OCI-LY7 (cell line): ENCODE results near the gene PDCD2L.

Experiments
- EZH2phosphoT487 ChIP-seq: fragments of 200-600 bp; sonication (generic); IDR thresholded peaks from 2 replicates; pipeline ENCODE4 v1.6.1; 2018; ENCODE audit warnings: low read depth, borderline replicate concordance, mild to moderate bottlenecking, mixed run types, antibody characterized with exemption, low read length, moderate library complexity, mixed read lengths
- TF ChIP-seq, protein P1 (sequence below): fragments of 200-600 bp; sonication (generic); conservative IDR thresholded peaks from 2 replicates; pipeline ENCODE4 v1.5.1; 2014; ENCODE audit warnings: mild to moderate bottlenecking, antibody characterized with exemption, low read length, moderate library complexity, mixed read lengths

DNA sequence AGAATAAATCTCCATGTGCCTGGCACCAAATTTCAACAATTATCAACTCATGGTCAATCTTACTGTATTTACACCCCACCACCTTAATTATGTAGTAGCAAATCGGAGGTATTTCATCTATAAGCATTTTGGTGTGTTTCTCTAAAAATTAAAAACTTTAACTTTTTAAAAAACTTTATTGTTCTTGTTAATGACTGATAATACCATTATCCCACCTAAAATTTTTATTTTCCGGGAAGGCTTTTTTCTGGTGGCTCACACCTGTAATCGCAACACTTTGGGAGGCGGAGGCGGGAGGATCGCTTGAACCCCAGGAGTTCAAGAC lies 453 bp upstream of the PDCD2L start:
- TF ChIP-seq, protein P1, sequence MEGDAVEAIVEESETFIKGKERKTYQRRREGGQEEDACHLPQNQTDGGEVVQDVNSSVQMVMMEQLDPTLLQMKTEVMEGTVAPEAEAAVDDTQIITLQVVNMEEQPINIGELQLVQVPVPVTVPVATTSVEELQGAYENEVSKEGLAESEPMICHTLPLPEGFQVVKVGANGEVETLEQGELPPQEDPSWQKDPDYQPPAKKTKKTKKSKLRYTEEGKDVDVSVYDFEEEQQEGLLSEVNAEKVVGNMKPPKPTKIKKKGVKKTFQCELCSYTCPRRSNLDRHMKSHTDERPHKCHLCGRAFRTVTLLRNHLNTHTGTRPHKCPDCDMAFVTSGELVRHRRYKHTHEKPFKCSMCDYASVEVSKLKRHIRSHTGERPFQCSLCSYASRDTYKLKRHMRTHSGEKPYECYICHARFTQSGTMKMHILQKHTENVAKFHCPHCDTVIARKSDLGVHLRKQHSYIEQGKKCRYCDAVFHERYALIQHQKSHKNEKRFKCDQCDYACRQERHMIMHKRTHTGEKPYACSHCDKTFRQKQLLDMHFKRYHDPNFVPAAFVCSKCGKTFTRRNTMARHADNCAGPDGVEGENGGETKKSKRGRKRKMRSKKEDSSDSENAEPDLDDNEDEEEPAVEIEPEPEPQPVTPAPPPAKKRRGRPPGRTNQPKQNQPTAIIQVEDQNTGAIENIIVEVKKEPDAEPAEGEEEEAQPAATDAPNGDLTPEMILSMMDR, result no peak
- no peak for TF ChIP-seq EZH2phosphoT487
